ENCODE measurements around the gene PLCB1.

Gene PLCB1

DNA sequence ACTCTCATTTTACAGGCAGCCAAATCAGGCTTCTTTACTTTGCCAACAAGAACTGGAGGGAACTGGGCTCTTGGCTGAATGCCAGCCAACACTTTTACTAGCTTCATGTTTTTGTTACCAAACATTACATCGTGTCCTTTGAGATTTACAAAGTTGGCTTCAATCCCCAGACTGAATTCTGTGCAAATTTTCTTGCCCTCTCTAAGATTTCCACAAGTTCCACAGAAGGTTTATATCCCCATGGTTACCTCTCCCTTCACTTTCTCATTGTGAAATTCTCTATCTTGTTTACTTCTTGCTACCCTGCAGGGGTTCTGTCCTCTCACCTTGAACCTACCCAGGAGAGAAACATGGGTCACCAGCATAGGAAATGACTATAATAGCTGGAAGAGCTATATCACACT, 37.6 kb upstream of the PLCB1 start:
- Histone ChIP-seq H3K9me2 (ENCODE audit: low read depth, low read length) (no peaks in the 10 kb centered on the region), H3K36me3 (ENCODE audit: insufficient read depth, low read length) (no peaks in the 10 kb centered on the region), H3K4me2 (ENCODE audit: low read length) (no peak overlapping the region), H3K27ac (ENCODE audit: low read depth, low read length, poor library complexity, severe bottlenecking) (no peak overlapping the region), H3F3A (ENCODE audit: insufficient read depth, low read length) (no peaks in the 10 kb centered on the region; the same call in 1 of the 2 replicates), H3K4me3 (ENCODE audit: low read depth, low read length, poor library complexity, severe bottlenecking) (no peak overlapping the region), H3K9ac (ENCODE audit: low read length) (no peak overlapping the region), H3K4me1 (ENCODE audit: insufficient read depth, low read length, severe bottlenecking) (peaks cover 10% of the 10 kb centered on the region), H3K9me3 (ENCODE audit: low read length) (no peaks in the 10 kb centered on the region), H2AFZ (ENCODE audit: low read length) (no peak overlapping the region), H3K27me3 (ENCODE audit: insufficient read depth, low read length) (no peaks in the 10 kb centered on the region), H3K79me2 (ENCODE audit: insufficient read depth, low read length) (no peaks in the 10 kb centered on the region), H4K20me1 (ENCODE audit: insufficient read depth, low read length) (no peaks in the 10 kb centered on the region)
- TF ChIP-seq EZH2 (IDR thresholded peaks at IDR 0.05; ENCODE audit: borderline replicate concordance, low read length), result no peak
- TF ChIP-seq CTCF (IDR thresholded peaks at IDR 0.05; ENCODE audit: low read length), result no peak

- H3K79me2 ChIP-seq (ENCODE audit: insufficient read depth, low read length), result no peaks in the 10 kb centered on the region
- H3K4me3 ChIP-seq (ENCODE audit: low read depth, low read length, poor library complexity, severe bottlenecking), result no peak overlapping the region
- H3K9ac ChIP-seq (ENCODE audit: low read length), result no peak overlapping the region
- H3K4me1 ChIP-seq (ENCODE audit: insufficient read depth, low read length, severe bottlenecking), result peaks cover 10% of the 10 kb centered on the region
- H3K36me3 ChIP-seq (ENCODE audit: insufficient read depth, low read length), result no peaks in the 10 kb centered on the region
- no peaks in the 10 kb centered on the region; the same call in 1 of the 2 replicates for H3F3A ChIP-seq (ENCODE audit: insufficient read depth, low read length)
- H3K9me3 ChIP-seq (ENCODE audit: low read length), result no peaks in the 10 kb centered on the region
- H4K20me1 ChIP-seq (ENCODE audit: insufficient read depth, low read length), result no peaks in the 10 kb centered on the region
- no peaks in the 10 kb centered on the region for H3K27me3 ChIP-seq (ENCODE audit: insufficient read depth, low read length)
- H3K9me2 ChIP-seq (ENCODE audit: low read depth, low read length), result no peaks in the 10 kb centered on the region
- TF ChIP-seq CTCF (IDR thresholded peaks at IDR 0.05; ENCODE audit: low read length) (no peak), EZH2 (IDR thresholded peaks at IDR 0.05; ENCODE audit: borderline replicate concordance, low read length) (no peak)
- no peak overlapping the region for H3K4me2 ChIP-seq (ENCODE audit: low read length)
- no peak overlapping the region for H3K27ac ChIP-seq (ENCODE audit: low read depth, low read length, poor library complexity, severe bottlenecking)
- no peak overlapping the region for H2AFZ ChIP-seq (ENCODE audit: low read length)
These were observed 37.2 kb upstream of the PLCB1 start for GRCh38 chr20:8094850-8095249.

DNA sequence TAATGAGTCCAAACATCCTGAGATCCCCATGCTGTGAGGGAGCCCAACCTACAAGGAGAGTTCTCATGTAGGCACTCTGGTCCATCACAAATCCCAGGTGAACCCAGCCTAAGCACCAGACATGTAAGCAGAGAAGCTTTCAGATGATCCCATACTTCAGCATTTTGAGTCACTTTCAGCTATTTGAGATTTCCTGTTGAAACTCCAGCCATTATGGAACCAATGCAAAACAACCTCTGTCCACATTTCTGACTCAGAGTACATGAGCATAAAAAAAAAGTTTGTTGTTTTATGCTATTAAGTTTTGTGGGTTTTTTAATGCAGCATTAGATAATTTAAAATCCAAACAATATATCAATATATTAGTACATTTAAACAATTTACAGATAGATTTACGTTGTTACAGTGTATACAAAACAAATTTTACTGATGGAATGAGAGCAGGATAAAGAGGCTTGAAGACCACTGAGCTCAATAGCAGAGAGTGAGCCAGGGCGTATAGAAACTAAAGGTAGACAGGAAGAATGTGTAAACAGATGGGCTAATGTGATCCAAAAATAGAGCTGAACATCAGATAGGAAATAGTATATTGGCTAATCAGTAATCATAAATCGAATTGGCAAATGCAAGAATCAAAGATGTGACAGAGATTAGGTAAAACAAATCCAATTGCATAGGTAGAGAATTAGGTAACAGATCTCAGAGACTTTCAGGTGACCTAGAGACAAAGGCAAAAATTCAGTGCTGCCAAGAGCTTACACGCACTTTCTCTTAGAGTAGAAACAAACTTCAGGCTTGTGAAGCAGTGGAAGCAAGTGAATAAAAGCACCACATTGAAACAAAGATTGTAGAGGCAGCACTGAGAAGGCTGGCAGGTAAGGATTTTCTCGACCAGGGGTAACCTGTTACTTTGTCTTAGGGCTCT, 36.2 kb upstream of the PLCB1 start:
- Histone ChIP-seq H4K20me1 (ENCODE audit: insufficient read depth, low read length) (no peaks in the 10 kb centered on the region), H2AFZ (ENCODE audit: low read length) (no peak overlapping the region), H3K9ac (ENCODE audit: low read length) (no peak overlapping the region), H3K9me3 (ENCODE audit: low read length) (no peaks in the 10 kb centered on the region), H3K27ac (ENCODE audit: low read depth, low read length, poor library complexity, severe bottlenecking) (no peak overlapping the region), H3K4me2 (ENCODE audit: low read length) (no peak overlapping the region), H3K79me2 (ENCODE audit: insufficient read depth, low read length) (no peaks in the 10 kb centered on the region), H3K4me1 (ENCODE audit: insufficient read depth, low read length, severe bottlenecking) (peaks cover 10% of the 10 kb centered on the region), H3K4me3 (ENCODE audit: low read depth, low read length, poor library complexity, severe bottlenecking) (no peak overlapping the region), H3F3A (ENCODE audit: insufficient read depth, low read length) (no peaks in the 10 kb centered on the region; the same call in 1 of the 2 replicates), H3K36me3 (ENCODE audit: insufficient read depth, low read length) (no peaks in the 10 kb centered on the region), H3K9me2 (ENCODE audit: low read depth, low read length) (no peaks in the 10 kb centered on the region), H3K27me3 (ENCODE audit: insufficient read depth, low read length) (no peaks in the 10 kb centered on the region)
- no peak for TF ChIP-seq CTCF (IDR thresholded peaks at IDR 0.05; ENCODE audit: low read length)
- no peak for TF ChIP-seq EZH2 (IDR thresholded peaks at IDR 0.05; ENCODE audit: borderline replicate concordance, low read length)
